H1 (cell line): Measurements from ENCODE around the gene DDX3X. TPM values are rescaled to one million over a fixed set of nuclear protein-coding genes. Genes with fewer than 3 reads are reported as not detected.

Experiments
- BCL11A ChIP-seq, 2 experiments: IDR thresholded peaks; one replicate each; pipeline ENCODE4 v1.6.1; 2011; ENCODE audit warnings: low read depth in 2 of 2, low read length in 2 of 2, mild to moderate bottlenecking in 2 of 2
- FOSL1 ChIP-seq: IDR thresholded peaks from 2 replicates; pipeline ENCODE4 v1.6.1; 2011; ENCODE audit warnings: mild to moderate bottlenecking, low read depth, low read length, moderate library complexity; ENCODE audit not compliant: insufficient read depth
- JUN ChIP-seq: IDR thresholded peaks from 2 replicates; pipeline ENCODE4 v1.6.1; 2011; ENCODE audit warnings: low read depth, mild to moderate bottlenecking, improper control_type of control experiment, low read length
- KDM1A ChIP-seq: fragments of 200-600, 300-600 bp; sonication (generic); IDR thresholded peaks from 2 replicates; pipeline ENCODE4 v1.7.1; 2016; ENCODE audit warnings: mild to moderate bottlenecking, low read length, borderline replicate concordance
- RAD21 ChIP-seq, 2 experiments: IDR thresholded peaks in 1 of 2; conservative IDR thresholded peaks in 1 of 2; 2 replicates each; pipeline ENCODE4 v1.6.1; 2011; ENCODE audit warnings: low read depth in 2 of 2, low read length in 2 of 2, improper control_type of control experiment in 1 of 2, inconsistent platforms in 1 of 2, mild to moderate bottlenecking in 1 of 2, moderate library complexity in 1 of 2
- SRF ChIP-seq: IDR thresholded peaks from 2 replicates; pipeline ENCODE4 v1.6.1; 2011; ENCODE audit warnings: mild to moderate bottlenecking, low read depth, low read length, moderate library complexity
- polyA plus RNA-seq, 7 experiments: library from polyadenylated mRNA; depleted of rRNA in 3 of 7; stranded (reverse) in 5 of 7; unstranded in 2 of 7; fragments of >200 nt in 5 of 7; fragments of 200-250 nt in 2 of 7; gene quantifications; 1 replicate in 5 of 7; 2 replicates in 1 of 7; 4 replicates in 1 of 7; pipeline versions ENCODE4 v1.2.1 to v1.2.3, GENCODE V29; 2011 to 2013; ENCODE audit warnings: missing spikeins in 2 of 7, mixed read lengths in 2 of 7
- total RNA-seq: library from RNA; stranded (reverse); fragmentation: NEBNext Ultra II Directional; extraction: Animal tissue kit (Norgen Biotek cat#: 25700); gene quantifications from 2 replicates; pipeline ENCODE4 v1.2.1, GENCODE V29; 2021
- TF ChIP-seq, protein P1 (sequence below): fragments of 300-600 bp; sonication (generic); IDR thresholded peaks from 2 replicates; pipeline ENCODE4 v1.7.1; 2012; ENCODE audit warnings: low read length, moderate library complexity, mild to moderate bottlenecking, inconsistent platforms; ENCODE audit not compliant: insufficient replicate concordance

Gene DDX3X
- total and polyA plus RNA-seq, 2 of the 8 experiments (the other 6 are each of a cell fraction or from before 2014, with no cell fraction given) = 39.4 to 291 TPM

DNA sequence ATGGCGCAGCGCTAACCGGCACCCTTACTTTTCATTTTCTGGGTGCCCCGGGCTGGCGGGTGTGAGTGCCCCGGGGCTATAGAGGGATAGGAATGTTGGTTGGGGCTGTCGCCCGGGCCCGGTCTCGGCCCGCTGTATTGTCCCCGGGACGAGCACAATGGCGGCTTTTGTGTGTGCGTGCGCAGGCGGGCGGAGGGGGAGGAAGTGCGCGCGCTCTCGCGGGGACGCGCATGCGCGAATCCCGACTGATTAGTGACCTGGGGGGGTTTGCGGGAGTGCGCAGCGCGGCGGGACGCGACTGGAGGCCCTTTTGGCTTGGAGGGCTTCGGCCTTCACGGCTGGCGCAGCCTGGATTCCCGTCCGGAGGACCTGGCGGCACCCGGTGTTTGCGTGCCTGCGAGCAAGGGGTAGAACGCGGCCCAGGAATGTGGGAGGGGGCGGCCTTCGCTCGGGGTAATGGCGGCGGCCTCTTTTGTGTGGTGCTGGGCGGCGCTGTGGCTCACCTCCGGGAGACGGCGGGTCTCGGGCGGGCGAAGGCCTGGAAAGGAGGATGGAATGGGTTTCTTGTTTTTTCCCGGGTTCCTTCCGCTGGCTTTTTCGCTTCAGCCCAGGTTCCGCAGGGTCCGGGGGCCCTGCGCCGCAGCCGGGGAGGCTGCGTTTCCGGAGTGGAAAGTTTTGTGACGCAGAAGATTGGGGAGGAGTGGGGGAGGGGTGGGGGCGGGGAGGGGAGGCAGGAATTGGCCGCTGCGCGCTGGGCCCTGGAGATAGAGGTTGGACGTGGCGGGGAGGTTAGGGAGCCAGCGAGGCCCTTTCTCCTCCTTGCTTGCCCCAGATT is 618 bp downstream of the DDX3X start (continued):
- TF ChIP-seq, protein P1, sequence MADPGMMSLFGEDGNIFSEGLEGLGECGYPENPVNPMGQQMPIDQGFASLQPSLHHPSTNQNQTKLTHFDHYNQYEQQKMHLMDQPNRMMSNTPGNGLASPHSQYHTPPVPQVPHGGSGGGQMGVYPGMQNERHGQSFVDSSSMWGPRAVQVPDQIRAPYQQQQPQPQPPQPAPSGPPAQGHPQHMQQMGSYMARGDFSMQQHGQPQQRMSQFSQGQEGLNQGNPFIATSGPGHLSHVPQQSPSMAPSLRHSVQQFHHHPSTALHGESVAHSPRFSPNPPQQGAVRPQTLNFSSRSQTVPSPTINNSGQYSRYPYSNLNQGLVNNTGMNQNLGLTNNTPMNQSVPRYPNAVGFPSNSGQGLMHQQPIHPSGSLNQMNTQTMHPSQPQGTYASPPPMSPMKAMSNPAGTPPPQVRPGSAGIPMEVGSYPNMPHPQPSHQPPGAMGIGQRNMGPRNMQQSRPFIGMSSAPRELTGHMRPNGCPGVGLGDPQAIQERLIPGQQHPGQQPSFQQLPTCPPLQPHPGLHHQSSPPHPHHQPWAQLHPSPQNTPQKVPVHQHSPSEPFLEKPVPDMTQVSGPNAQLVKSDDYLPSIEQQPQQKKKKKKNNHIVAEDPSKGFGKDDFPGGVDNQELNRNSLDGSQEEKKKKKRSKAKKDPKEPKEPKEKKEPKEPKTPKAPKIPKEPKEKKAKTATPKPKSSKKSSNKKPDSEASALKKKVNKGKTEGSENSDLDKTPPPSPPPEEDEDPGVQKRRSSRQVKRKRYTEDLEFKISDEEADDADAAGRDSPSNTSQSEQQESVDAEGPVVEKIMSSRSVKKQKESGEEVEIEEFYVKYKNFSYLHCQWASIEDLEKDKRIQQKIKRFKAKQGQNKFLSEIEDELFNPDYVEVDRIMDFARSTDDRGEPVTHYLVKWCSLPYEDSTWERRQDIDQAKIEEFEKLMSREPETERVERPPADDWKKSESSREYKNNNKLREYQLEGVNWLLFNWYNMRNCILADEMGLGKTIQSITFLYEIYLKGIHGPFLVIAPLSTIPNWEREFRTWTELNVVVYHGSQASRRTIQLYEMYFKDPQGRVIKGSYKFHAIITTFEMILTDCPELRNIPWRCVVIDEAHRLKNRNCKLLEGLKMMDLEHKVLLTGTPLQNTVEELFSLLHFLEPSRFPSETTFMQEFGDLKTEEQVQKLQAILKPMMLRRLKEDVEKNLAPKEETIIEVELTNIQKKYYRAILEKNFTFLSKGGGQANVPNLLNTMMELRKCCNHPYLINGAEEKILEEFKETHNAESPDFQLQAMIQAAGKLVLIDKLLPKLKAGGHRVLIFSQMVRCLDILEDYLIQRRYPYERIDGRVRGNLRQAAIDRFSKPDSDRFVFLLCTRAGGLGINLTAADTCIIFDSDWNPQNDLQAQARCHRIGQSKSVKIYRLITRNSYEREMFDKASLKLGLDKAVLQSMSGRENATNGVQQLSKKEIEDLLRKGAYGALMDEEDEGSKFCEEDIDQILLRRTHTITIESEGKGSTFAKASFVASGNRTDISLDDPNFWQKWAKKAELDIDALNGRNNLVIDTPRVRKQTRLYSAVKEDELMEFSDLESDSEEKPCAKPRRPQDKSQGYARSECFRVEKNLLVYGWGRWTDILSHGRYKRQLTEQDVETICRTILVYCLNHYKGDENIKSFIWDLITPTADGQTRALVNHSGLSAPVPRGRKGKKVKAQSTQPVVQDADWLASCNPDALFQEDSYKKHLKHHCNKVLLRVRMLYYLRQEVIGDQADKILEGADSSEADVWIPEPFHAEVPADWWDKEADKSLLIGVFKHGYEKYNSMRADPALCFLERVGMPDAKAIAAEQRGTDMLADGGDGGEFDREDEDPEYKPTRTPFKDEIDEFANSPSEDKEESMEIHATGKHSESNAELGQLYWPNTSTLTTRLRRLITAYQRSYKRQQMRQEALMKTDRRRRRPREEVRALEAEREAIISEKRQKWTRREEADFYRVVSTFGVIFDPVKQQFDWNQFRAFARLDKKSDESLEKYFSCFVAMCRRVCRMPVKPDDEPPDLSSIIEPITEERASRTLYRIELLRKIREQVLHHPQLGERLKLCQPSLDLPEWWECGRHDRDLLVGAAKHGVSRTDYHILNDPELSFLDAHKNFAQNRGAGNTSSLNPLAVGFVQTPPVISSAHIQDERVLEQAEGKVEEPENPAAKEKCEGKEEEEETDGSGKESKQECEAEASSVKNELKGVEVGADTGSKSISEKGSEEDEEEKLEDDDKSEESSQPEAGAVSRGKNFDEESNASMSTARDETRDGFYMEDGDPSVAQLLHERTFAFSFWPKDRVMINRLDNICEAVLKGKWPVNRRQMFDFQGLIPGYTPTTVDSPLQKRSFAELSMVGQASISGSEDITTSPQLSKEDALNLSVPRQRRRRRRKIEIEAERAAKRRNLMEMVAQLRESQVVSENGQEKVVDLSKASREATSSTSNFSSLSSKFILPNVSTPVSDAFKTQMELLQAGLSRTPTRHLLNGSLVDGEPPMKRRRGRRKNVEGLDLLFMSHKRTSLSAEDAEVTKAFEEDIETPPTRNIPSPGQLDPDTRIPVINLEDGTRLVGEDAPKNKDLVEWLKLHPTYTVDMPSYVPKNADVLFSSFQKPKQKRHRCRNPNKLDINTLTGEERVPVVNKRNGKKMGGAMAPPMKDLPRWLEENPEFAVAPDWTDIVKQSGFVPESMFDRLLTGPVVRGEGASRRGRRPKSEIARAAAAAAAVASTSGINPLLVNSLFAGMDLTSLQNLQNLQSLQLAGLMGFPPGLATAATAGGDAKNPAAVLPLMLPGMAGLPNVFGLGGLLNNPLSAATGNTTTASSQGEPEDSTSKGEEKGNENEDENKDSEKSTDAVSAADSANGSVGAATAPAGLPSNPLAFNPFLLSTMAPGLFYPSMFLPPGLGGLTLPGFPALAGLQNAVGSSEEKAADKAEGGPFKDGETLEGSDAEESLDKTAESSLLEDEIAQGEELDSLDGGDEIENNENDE = no peak
- TF ChIP-seq KDM1A = no peak
- no peak for TF ChIP-seq FOSL1
- no peak for TF ChIP-seq JUN
- TF ChIP-seq BCL11A (IDR thresholded peaks at IDR 0.05; ENCODE audit: low read depth in 2 of 2, low read length in 2 of 2) = no peak
- no peak for TF ChIP-seq SRF
- TF ChIP-seq RAD21 (IDR thresholded peaks at IDR 0.05 in 1 of 2, conservative IDR thresholded peaks at IDR 0.05 in 1 of 2; ENCODE audit: low read depth in 2 of 2, low read length in 2 of 2) = no peak
